ENCODE data around the gene ZNF79.

The ZNF79 gene

DNA sequence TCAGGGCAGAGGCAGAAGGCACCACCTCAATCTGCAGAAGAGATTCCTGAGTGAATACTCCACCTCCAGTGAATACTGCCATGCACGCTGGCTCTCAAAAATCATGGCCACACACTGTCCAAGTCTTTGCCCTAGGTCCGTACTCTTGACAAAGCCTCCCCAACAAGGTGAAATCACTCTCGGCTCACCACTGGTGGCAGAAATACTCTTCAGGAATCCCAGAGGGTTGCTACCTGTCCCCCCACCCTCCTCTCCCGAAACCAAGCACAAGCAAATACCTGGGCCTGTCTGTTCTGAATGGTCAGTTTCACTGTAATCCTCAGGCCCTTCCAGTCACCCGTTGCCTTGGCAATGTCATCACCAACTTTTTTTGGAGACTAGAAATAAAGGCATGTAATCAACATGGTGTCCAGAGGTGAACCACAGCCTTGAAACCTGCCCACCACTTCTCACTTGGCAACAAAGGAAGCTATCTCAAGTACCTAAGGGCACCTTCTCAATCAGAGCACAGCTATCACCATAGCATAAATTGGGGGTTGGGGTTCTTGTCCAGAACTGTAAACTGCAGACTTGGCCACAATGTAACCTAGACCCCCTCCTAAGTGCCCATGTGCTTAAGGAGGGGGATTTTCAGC, 25.3 kb downstream of the ZNF79 start:
- peak overlapping the region; percentile 90 for H3K27ac ChIP-seq (ENCODE audit: low read depth, low read length)
- H3K9ac ChIP-seq (ENCODE audit: low read depth, low read length) = peak overlapping the region; percentile 100
- H3K36me3 ChIP-seq (ENCODE audit: insufficient read depth, low read length) = peaks cover 66% of the 10 kb centered on the region
- peaks cover 5% of the 10 kb centered on the region; the same call in 1 of the 2 replicates for H3K4me1 ChIP-seq (ENCODE audit: insufficient read depth, low read length)
- WGBS = 63% methylated on average over 5 of the region's 5 CpGs
- H3K9me3 ChIP-seq (ENCODE audit: insufficient read depth, low read depth, low read length) = no peaks in the 10 kb centered on the region
- peak overlapping the region; percentile 98 for H3K4me3 ChIP-seq (ENCODE audit: low read length)
- no peaks in the 10 kb centered on the region for H3K27me3 ChIP-seq (ENCODE audit: insufficient read depth, low read length)

DNA sequence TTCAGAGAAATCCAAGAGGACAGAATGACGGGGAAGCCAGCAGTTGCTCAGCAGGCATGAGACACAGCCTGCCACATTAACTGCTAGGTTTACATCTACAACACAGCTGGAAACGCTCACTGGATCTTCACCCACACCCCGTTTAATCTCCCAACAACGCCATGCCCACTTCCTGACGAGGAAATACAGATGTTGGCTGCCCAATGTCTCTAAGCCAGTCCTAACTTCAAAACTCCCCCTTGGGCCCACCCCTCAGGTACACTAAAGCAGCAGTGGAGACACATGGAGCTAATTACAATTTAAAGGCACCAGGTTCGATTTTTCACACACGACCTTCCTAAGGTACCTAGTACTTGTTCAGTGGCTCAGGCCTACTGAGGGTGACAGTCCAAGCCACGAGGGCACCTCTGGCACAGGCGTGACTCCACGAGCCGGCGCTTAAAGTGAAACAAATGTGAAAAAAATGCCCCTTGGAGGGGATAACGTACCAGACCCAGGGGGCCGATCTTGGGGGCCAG, 26.1 kb downstream of the ZNF79 start:
- Histone ChIP-seq H3K9me3 (ENCODE audit: insufficient read depth, low read depth, low read length) (no peaks in the 10 kb centered on the region), H3K36me3 (ENCODE audit: insufficient read depth, low read length) (peaks cover 64% of the 10 kb centered on the region), H3K27me3 (ENCODE audit: insufficient read depth, low read length) (no peaks in the 10 kb centered on the region), H3K9ac (ENCODE audit: low read depth, low read length) (peak overlapping the region; percentile 100), H3K4me1 (ENCODE audit: insufficient read depth, low read length) (peaks cover 5% of the 10 kb centered on the region; the same call in 1 of the 2 replicates), H3K4me3 (ENCODE audit: low read length) (peak overlapping the region; percentile 98), H3K27ac (ENCODE audit: low read depth, low read length) (peak overlapping the region; percentile 90)
- WGBS = 1% methylated on average over 14 of the region's 14 CpGs

DNA sequence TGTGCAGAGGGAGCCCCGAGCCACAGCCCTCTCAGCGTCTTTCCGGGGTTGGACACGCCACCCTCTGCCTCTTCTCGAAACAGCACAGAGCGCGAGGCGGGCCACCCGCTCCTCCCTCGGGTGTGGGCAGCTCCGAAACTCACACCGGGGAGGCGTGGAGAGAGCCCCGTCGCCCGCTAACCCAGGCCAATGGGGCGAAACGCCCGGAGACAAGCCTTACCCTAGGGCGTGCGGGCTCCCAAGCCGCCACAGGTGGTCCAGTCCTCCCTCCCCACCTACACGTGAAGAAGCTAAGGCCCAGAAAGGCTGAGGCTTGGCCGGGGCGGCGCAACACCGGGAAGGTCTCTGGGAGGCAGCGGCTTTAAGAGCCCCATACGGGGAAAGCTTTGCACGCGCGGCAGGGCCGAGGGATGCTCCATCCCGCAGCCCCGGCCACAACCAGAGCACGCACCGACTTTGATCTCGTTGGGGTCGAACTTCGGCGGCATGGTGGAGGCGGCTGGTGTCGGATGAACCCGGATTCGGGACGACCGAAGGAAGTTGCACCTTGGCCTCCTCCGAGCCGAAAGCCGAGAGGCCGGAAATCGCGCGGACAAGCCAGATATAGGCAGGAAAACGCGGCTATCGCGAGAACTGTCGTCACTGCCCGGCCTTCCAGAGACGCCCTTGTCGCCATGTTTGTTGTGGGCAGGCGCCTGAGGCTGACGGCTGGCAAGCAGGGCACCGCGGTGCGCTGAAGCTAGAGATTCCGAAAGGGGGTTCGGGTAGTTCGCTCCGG, 26.8 kb downstream of the ZNF79 start, which contains the start of the genes LRSAM1 and RPL12:
LRSAM1 (plus strand) TSS at position 681 of the 778 bp plus-strand sequence. CDS start 3,018 bp downstream, outside the sequence.
RPL12 (minus strand) TSS at position 577 of the 778 bp plus-strand sequence; CDS start at position 488, 89 bp downstream.
- peaks cover 5% of the 10 kb centered on the region; the same call in 1 of the 2 replicates for H3K4me1 ChIP-seq (ENCODE audit: insufficient read depth, low read length)
- peak within 1 kb of the TSS; percentile 100 for H3K9ac ChIP-seq (ENCODE audit: low read depth, low read length)
- WGBS = under 1% methylated on average over 71 of the region's 71 CpGs
- H3K27ac ChIP-seq (ENCODE audit: low read depth, low read length) = peak within 1 kb of the TSS; percentile 90
- H3K27me3 ChIP-seq (ENCODE audit: insufficient read depth, low read length) = no peaks in the 10 kb centered on the region
- H3K9me3 ChIP-seq (ENCODE audit: insufficient read depth, low read depth, low read length) = no peaks in the 10 kb centered on the region
- peak within 1 kb of the TSS; percentile 98 for H3K4me3 ChIP-seq (ENCODE audit: low read length)
- H3K36me3 ChIP-seq (ENCODE audit: insufficient read depth, low read length) = peaks cover 64% of the 10 kb centered on the region

DNA sequence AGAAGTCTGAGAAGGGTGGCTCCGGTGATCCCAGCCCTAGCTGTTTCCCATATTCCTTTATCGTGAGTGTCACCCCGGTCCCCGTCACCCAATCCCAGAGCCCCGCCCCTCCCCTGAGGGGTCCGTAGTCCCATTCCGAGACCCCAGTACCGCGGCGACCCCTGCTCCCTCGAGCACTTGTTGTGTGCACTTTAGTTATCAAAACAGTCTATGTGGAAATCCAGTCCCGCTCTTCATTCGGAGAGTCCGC, 27.4 kb downstream of the ZNF79 start:
- H3K9me3 ChIP-seq (ENCODE audit: insufficient read depth, low read depth, low read length) = no peaks in the 10 kb centered on the region
- H3K27me3 ChIP-seq (ENCODE audit: insufficient read depth, low read length) = no peaks in the 10 kb centered on the region
- peak overlapping the region; percentile 39 for H3K27ac ChIP-seq (ENCODE audit: low read depth, low read length)
- H3K36me3 ChIP-seq (ENCODE audit: insufficient read depth, low read length) = peaks cover 59% of the 10 kb centered on the region
- peaks cover 5% of the 10 kb centered on the region; the same call in 1 of the 2 replicates for H3K4me1 ChIP-seq (ENCODE audit: insufficient read depth, low read length)
- under 1% methylated on average over 14 of the region's 14 CpGs for WGBS
- H3K9ac ChIP-seq (ENCODE audit: low read depth, low read length) = peak overlapping the region; percentile 100
- H3K4me3 ChIP-seq (ENCODE audit: low read length) = peak overlapping the region; percentile 98

DNA sequence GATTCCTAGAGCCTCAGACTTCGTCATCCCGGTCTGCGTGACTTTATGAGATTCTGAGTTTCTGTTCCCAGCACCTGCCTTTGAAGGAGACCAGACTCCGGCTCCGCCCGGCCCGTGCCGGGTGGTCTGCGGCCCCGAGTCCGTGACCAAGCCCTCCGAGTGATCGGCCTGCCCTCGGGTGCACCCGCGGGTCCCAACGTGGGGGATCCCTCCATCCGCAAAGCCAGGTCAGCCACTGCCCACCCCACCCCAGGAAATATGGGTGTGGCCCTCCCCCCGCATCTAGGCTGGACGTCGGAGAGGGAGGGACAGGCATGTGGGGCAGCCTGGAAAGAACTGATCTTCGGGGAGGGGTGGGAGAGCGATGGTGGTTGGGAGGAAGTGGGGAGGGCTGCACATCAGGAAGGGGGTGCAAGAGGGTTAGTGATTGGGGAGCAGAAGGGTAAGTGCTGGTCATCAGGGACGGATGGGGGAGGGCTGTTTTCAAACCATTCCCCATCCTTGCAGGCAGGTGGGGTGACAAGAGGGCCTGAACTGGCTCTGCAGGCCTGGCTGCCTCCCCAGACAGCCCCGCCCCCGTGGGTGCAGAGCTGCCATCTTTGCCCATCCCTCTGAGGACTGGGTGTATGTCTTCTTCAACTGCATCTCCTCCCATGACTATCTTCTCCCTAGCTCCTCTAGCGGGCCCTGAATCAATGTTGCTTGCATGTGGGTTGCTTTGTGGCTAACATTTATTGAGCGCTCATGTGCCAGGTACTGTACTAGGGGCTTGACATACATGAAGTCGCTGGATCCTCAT, 27.9 kb downstream of the ZNF79 start:
- H3K27me3 ChIP-seq (ENCODE audit: insufficient read depth, low read length) = no peaks in the 10 kb centered on the region
- 15% methylated on average over 26 of the region's 29 CpGs for WGBS
- peak overlapping the region; percentile 98 for H3K4me3 ChIP-seq (ENCODE audit: low read length)
- H3K9me3 ChIP-seq (ENCODE audit: insufficient read depth, low read depth, low read length) = no peaks in the 10 kb centered on the region
- peaks cover 5% of the 10 kb centered on the region; the same call in 1 of the 2 replicates for H3K4me1 ChIP-seq (ENCODE audit: insufficient read depth, low read length)
- H3K9ac ChIP-seq (ENCODE audit: low read depth, low read length) = peak overlapping the region; percentile 100
- H3K36me3 ChIP-seq (ENCODE audit: insufficient read depth, low read length) = peaks cover 57% of the 10 kb centered on the region
- H3K27ac ChIP-seq (ENCODE audit: low read depth, low read length) = peak overlapping the region; percentile 39

DNA sequence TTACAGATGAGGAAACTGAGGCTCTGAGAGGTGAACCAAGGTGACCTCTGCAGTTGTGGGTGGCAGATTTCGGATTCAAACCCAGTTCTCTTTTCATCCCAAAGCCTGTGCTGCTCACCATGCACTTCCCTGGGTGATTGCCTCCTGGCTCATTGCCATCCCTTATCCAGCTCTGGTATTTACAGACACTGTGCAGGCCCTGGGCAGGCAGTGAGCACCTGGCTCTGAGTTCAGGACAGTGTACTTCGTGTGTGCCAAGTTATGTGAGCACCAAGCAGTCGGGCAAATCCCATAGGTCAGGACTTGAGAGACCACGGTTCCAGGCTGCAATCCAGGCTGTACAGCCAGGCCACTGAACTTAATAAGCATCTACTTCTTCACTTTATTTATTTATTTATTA, 28.5 kb downstream of the ZNF79 start:
- H3K27me3 ChIP-seq (ENCODE audit: insufficient read depth, low read length) = no peaks in the 10 kb centered on the region
- H3K36me3 ChIP-seq (ENCODE audit: insufficient read depth, low read length) = peaks cover 57% of the 10 kb centered on the region
- H3K4me1 ChIP-seq (ENCODE audit: insufficient read depth, low read length) = peaks cover 5% of the 10 kb centered on the region; the same call in 1 of the 2 replicates
- 81% methylated on average over 4 of the region's 4 CpGs for WGBS
- H3K4me3 ChIP-seq (ENCODE audit: low read length) = peak overlapping the region; percentile 98
- H3K27ac ChIP-seq (ENCODE audit: low read depth, low read length) = no peak overlapping the region
- no peaks in the 10 kb centered on the region for H3K9me3 ChIP-seq (ENCODE audit: insufficient read depth, low read depth, low read length)
- H3K9ac ChIP-seq (ENCODE audit: low read depth, low read length) = peak overlapping the region; percentile 6; the same call in 1 of the 2 replicates

DNA sequence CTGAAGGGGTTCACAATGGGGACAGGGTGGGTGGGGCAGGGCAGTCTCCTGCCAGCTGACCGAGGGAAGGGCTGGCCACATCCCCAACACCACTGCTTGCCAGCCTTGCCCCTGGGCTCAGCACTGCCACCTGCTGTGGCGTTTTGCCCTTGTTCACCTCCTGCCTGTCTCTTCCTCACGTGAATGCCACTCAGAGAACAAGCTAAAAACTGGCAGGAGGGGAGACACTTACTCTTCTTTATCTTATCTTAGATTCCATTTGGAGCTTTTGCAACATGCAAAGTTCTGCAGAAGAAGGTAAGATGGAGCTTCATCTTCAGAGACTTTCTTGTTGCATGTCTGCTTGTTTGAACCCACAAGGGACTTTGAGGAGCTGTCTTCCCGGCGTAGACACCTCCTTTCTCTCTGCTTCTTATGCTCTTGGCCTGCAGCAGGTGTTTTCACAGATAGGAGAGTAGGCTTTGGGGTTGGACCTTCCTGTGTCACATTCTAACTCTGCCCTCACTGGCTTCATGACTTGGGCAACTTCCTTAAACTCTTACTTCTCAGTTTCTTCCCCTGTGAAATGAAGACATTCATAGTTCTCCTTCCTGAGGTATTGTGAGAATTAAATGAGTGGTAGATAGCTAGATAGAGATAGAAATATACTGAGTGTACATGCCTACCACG, 31.3 kb downstream of the ZNF79 start:
- Histone ChIP-seq H3K27ac (ENCODE audit: low read depth, low read length) (no peak overlapping the region), H3K9ac (ENCODE audit: low read depth, low read length) (no peak overlapping the region)
- 82% methylated on average over 6 of the region's 6 CpGs for WGBS

DNA sequence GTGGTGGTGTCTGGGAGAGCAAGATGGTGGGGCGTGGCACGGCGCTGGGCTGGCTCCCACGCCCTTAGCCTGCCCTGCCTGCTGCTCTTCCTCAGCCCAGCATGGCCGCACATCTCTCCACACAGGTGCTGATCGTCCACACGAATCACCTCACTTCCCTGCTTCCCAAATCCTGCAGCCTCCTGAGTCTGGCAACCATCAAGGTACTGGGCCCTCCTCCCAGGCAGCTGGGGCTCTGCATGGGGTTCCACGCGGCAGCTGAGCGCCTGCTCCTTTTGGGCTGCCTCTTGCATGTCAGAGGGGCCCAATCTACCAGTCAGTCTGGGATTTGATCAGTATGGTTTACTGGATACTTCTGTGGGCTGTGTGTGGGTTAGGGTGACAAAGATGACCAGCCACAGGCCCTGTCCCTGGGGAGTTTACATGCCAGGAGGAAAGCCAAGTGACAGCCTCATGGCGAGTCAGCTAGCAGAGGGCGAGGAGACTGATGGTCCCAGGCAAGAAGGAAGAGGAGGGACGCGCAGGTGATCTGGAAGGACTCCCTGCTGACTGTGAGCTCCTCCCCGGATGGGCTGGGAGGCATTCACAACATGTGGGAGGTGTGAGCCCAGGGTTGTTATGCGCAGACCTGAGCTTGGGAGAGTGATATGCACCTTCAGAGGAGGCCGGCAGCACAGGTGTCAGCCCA, 33.2 kb downstream of the ZNF79 start:
- Histone ChIP-seq H3K9me3 (ENCODE audit: insufficient read depth, low read depth, low read length) (no peaks in the 10 kb centered on the region), H3K27me3 (ENCODE audit: insufficient read depth, low read length) (no peaks in the 10 kb centered on the region), H3K4me3 (ENCODE audit: low read length) (no peak overlapping the region), H3K36me3 (ENCODE audit: insufficient read depth, low read length) (peaks cover 62% of the 10 kb centered on the region), H3K9ac (ENCODE audit: low read depth, low read length) (no peak overlapping the region), H3K4me1 (ENCODE audit: insufficient read depth, low read length) (peaks cover 4% of the 10 kb centered on the region; the same call in 1 of the 2 replicates), H3K27ac (ENCODE audit: low read depth, low read length) (no peak overlapping the region; the same call in 1 of the 2 replicates)
- 80% methylated on average over 17 of the region's 17 CpGs for WGBS

More for the DNA sequence above, 31.3 kb downstream of the ZNF79 start:
- H3K9me3 ChIP-seq (ENCODE audit: insufficient read depth, low read depth, low read length) = no peaks in the 10 kb centered on the region
- H3K4me3 ChIP-seq (ENCODE audit: low read length) = no peak overlapping the region
- no peaks in the 10 kb centered on the region for H3K27me3 ChIP-seq (ENCODE audit: insufficient read depth, low read length)
- peaks cover 51% of the 10 kb centered on the region for H3K36me3 ChIP-seq (ENCODE audit: insufficient read depth, low read length)
- peaks cover 5% of the 10 kb centered on the region; the same call in 1 of the 2 replicates for H3K4me1 ChIP-seq (ENCODE audit: insufficient read depth, low read length)

DNA sequence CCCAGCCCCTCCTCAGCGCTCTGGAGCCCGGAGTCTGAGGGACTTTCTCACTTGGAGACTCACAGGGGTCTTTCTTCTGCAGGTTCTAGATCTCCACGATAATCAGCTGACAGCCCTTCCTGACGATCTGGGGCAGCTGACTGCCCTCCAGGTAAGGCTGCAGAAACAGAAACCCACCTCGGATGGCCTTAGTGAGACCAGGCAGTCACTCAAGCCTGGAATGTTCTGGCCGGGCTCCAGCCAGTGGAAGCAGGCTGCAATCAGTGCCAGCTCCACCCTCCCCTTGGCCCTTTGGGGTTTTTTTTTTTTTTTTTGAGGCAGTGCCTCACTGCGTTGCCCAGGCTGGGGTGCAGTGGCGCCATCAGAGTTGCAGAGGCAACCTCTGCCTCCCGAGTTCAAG, 34.7 kb downstream of the ZNF79 start:
- Histone ChIP-seq H3K9ac (ENCODE audit: low read depth, low read length) (no peak overlapping the region), H3K27ac (ENCODE audit: low read depth, low read length) (no peak overlapping the region), H3K27me3 (ENCODE audit: insufficient read depth, low read length) (no peaks in the 10 kb centered on the region), H3K4me3 (ENCODE audit: low read length) (no peak overlapping the region), H3K4me1 (ENCODE audit: insufficient read depth, low read length) (no peaks in the 10 kb centered on the region), H3K9me3 (ENCODE audit: insufficient read depth, low read depth, low read length) (no peaks in the 10 kb centered on the region), H3K36me3 (ENCODE audit: insufficient read depth, low read length) (peaks cover 74% of the 10 kb centered on the region)
- WGBS = 94% methylated on average over 9 of the region's 9 CpGs

DNA sequence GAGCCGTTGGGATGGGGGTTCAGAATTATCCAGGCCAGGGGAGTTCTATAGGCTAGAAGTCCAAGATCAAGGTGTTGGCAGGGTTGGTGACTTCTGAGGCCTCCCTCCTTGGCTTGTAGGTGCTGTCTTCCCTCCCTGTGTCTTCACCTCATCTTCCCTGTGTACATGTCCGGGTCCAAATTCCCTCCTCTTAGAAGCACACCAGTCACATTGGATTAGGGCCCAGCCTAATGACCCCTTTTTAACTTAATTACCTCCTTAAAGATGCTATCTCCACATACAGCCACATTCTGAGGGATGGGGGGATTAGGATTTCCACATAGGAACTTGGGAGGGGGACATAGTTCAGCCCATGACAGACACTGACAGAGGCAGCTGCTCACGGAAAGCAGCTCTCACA, 39.2 kb downstream of the ZNF79 start:
- no peak overlapping the region for H3K4me3 ChIP-seq (ENCODE audit: low read length)
- H3K27me3 ChIP-seq (ENCODE audit: insufficient read depth, low read length) = no peaks in the 10 kb centered on the region
- peaks cover 58% of the 10 kb centered on the region for H3K36me3 ChIP-seq (ENCODE audit: insufficient read depth, low read length)
- H3K9me3 ChIP-seq (ENCODE audit: insufficient read depth, low read depth, low read length) = no peaks in the 10 kb centered on the region
- H3K9ac ChIP-seq (ENCODE audit: low read depth, low read length) = no peak overlapping the region
- H3K4me1 ChIP-seq (ENCODE audit: insufficient read depth, low read length) = no peaks in the 10 kb centered on the region
- no peak overlapping the region for H3K27ac ChIP-seq (ENCODE audit: low read depth, low read length)
- 86% methylated on average over 3 of the region's 3 CpGs for WGBS
